GM12878 (cell line): ENCODE data around the gene NOTCH3.

Source experiments
- CBFB ChIP-seq: IDR thresholded peaks from 2 replicates; pipeline ENCODE4 v1.6.1; 2016; ENCODE audit warnings: antibody characterized with exemption, low read depth
- CTCF ChIP-seq, 3 experiments: IDR thresholded peaks in 2 of 3; conservative IDR thresholded peaks in 1 of 3; 2 replicates each; pipeline ENCODE4 v1.5.1; 2011; ENCODE audit warnings: low read depth in 3 of 3, low read length in 3 of 3, mild to moderate bottlenecking in 3 of 3, control low read depth in 2 of 3, moderate library complexity in 2 of 3, inconsistent platforms in 1 of 3, mixed read lengths in 1 of 3; ENCODE audit not compliant: control insufficient read depth in 2 of 3, insufficient read depth in 1 of 3; ENCODE audit errors: extremely low read depth in 1 of 3
- ESRRA ChIP-seq: IDR thresholded peaks from 2 replicates; pipeline ENCODE4 v1.6.1; 2012; ENCODE audit warnings: mild to moderate bottlenecking, low read length, improper control_type of control experiment
- FOS ChIP-seq: IDR thresholded peaks from 3 replicates; pipeline ENCODE4 v1.6.1; 2011; ENCODE audit warnings: borderline replicate concordance; ENCODE audit not compliant: insufficient read length; ENCODE audit errors: extremely low read depth
- JUND ChIP-seq: IDR thresholded peaks from 2 replicates; pipeline ENCODE4 v1.6.1; 2012; ENCODE audit warnings: low read depth, mild to moderate bottlenecking, low read length, improper control_type of control experiment, moderate library complexity
- NRF1 ChIP-seq: conservative IDR thresholded peaks from 2 replicates; pipeline ENCODE4 v1.6.1; 2011; ENCODE audit warnings: mild to moderate bottlenecking, low read depth, low read length, improper control_type of control experiment
- POLR2AphosphoS2 ChIP-seq: IDR thresholded peaks from 2 replicates; pipeline ENCODE4 v1.6.1; 2011; ENCODE audit warnings: low read depth, mild to moderate bottlenecking, low read length, improper control_type of control experiment, moderate library complexity
- POU2F2 ChIP-seq: IDR thresholded peaks from 3 replicates; pipeline ENCODE4 v1.6.1; 2011; ENCODE audit warnings: low read depth, mild to moderate bottlenecking, low read length, borderline replicate concordance
- SRF ChIP-seq, 2 experiments: IDR thresholded peaks; 2 replicates each; pipeline ENCODE4 v1.6.1; 2011; ENCODE audit warnings: low read depth in 2 of 2, low read length in 2 of 2, mild to moderate bottlenecking in 1 of 2, moderate library complexity in 1 of 2
- ZNF687 ChIP-seq: fragments of 450-650 bp; IDR thresholded peaks from 2 replicates; pipeline ENCODE4 v1.6.1; 2017; ENCODE audit warnings: mild to moderate bottlenecking, moderate library complexity

- TF ChIP-seq CTCF (IDR thresholded peaks at IDR 0.05 in 2 of 3, conservative IDR thresholded peaks at IDR 0.05 in 1 of 3; ENCODE audit: control insufficient read depth in 2 of 3, extremely low read depth in 1 of 3, insufficient read depth in 1 of 3, low read depth in 3 of 3, low read length in 3 of 3), result no peak
- TF ChIP-seq POLR2AphosphoS2, result no peak
- TF ChIP-seq ZNF687, result no peak
- no peak for TF ChIP-seq FOS
- no peak for TF ChIP-seq CBFB
- TF ChIP-seq NRF1, result no peak
- no peak for TF ChIP-seq POU2F2
- no peak for TF ChIP-seq SRF (IDR thresholded peaks at IDR 0.05; ENCODE audit: low read depth in 2 of 2, low read length in 2 of 2)
- no peak for TF ChIP-seq JUND
- no peak for TF ChIP-seq ESRRA
These were observed 4.3 kb downstream of the NOTCH3 start for GRCh38 chr19:15196360-15197005.
